Activated CD8-positive, alpha-beta memory T cell treated with anti-CD3 and anti-CD28 coated beads, Interleukin-2, amount 10 ng/mL, durations not matched to agents 7 days and 5 days (primary cell): Measurements from ENCODE around the gene DSCAM. TPM values are rescaled to one million over a fixed set of nuclear protein-coding genes. Genes with fewer than 3 reads are reported as not detected.

Source experiments
- ATAC-seq: fragments of 150-1000 bp; cut with Tn5 transposase; one replicate; pipeline ENCODE4 v1.10.0; 2021; ENCODE audit warnings: moderate library complexity
- CTCF ChIA-PET: fragments of 350-600 bp; sonication (Branson Sonifier 250); formaldehyde crosslinking; loops from one replicate; lab custom pipeline; 2021; ENCODE audit warnings: antibody characterized with exemption; lab: Charles Lee
- DNase-seq: peaks from one replicate; pipeline ENCODE4 v3.0.0-alpha.2; 2020
- H3K27ac Mint-ChIP-seq: one replicate; pipeline ENCODE4 v1.8.0; 2021; ENCODE audit warnings: mild to moderate bottlenecking, mixed read lengths
- H3K27me3 Mint-ChIP-seq: one replicate; pipeline ENCODE4 v1.8.0; 2021; ENCODE audit warnings: mixed read lengths
- H3K36me3 Mint-ChIP-seq: one replicate; pipeline ENCODE4 v1.8.0; 2021; ENCODE audit warnings: mild to moderate bottlenecking, mixed read lengths
- H3K4me1 Mint-ChIP-seq: one replicate; pipeline ENCODE4 v1.8.0; 2021; ENCODE audit warnings: mixed read lengths
- H3K4me3 Mint-ChIP-seq: one replicate; pipeline ENCODE4 v1.8.0; 2021; ENCODE audit warnings: mild to moderate bottlenecking, moderate library complexity, mixed read lengths
- H3K9me3 Mint-ChIP-seq: one replicate; pipeline ENCODE4 v1.8.0; 2022; ENCODE audit warnings: low read depth, mixed read lengths
- total RNA-seq, 2 experiments: library from RNA; stranded (reverse); gene quantifications; one replicate each; pipeline ENCODE4 v1.2.3, GENCODE V29; 2021

DSCAM gene
- total RNA-seq, 2 experiments from 2014 or later = not detected

- H3K4me1 Mint-ChIP-seq = no peaks in the 10 kb centered on the region
- no peak for ATAC-seq
- peaks cover 11% of the 10 kb centered on the region for H3K9me3 Mint-ChIP-seq
- H3K27ac Mint-ChIP-seq = no peak overlapping the region
- no peak for DNase-seq
- CTCF ChIA-PET = no interaction called here
- H3K4me3 Mint-ChIP-seq = no peak overlapping the region
- H3K27me3 Mint-ChIP-seq = no peaks in the 10 kb centered on the region
- no peaks in the 10 kb centered on the region for H3K36me3 Mint-ChIP-seq
Observed at GRCh38 chr21:40080385-40080784, 766.6 kb downstream of the DSCAM start.

GRCh38 chr21:40074710-40075109 lies 772.2 kb downstream of the DSCAM start:
- H3K27ac Mint-ChIP-seq = no peak overlapping the region
- no peaks in the 10 kb centered on the region for H3K4me1 Mint-ChIP-seq
- H3K4me3 Mint-ChIP-seq = no peak overlapping the region
- ATAC-seq (no peak), DNase-seq (no peak)
- no peaks in the 10 kb centered on the region for H3K36me3 Mint-ChIP-seq
- CTCF ChIA-PET = no interaction called here
- no peaks in the 10 kb centered on the region for H3K27me3 Mint-ChIP-seq
- peaks cover 8% of the 10 kb centered on the region for H3K9me3 Mint-ChIP-seq

GRCh38 chr21:40074198-40074597 lies 772.8 kb downstream of the DSCAM start:
- no peaks in the 10 kb centered on the region for H3K4me1 Mint-ChIP-seq
- no peak overlapping the region for H3K4me3 Mint-ChIP-seq
- ATAC-seq = no peak
- H3K36me3 Mint-ChIP-seq = no peaks in the 10 kb centered on the region
- H3K9me3 Mint-ChIP-seq = peaks cover 6% of the 10 kb centered on the region
- no peaks in the 10 kb centered on the region for H3K27me3 Mint-ChIP-seq
- DNase-seq = no peak
- CTCF ChIA-PET = no interaction called here
- H3K27ac Mint-ChIP-seq = no peak overlapping the region

- H3K4me1 Mint-ChIP-seq = no peaks in the 10 kb centered on the region
- DNase-seq = no peak
- no peak overlapping the region for H3K27ac Mint-ChIP-seq
- H3K27me3 Mint-ChIP-seq = no peaks in the 10 kb centered on the region
- CTCF ChIA-PET = no interaction called here
- H3K4me3 Mint-ChIP-seq = no peak overlapping the region
- peaks cover 4% of the 10 kb centered on the region for H3K9me3 Mint-ChIP-seq
- no peaks in the 10 kb centered on the region for H3K36me3 Mint-ChIP-seq
- ATAC-seq = no peak
Observed at GRCh38 chr21:40073642-40074041, 773.3 kb downstream of the DSCAM start.

- CTCF ChIA-PET = no interaction called here
- Mint-ChIP-seq H3K27me3 (no peaks in the 10 kb centered on the region), H3K4me3 (no peak overlapping the region), H3K9me3 (peaks cover 4% of the 10 kb centered on the region), H3K4me1 (no peaks in the 10 kb centered on the region), H3K36me3 (no peaks in the 10 kb centered on the region), H3K27ac (no peak overlapping the region)
- no peak for DNase-seq
- ATAC-seq = no peak
Observed at GRCh38 chr21:40070871-40071270, 776.1 kb downstream of the DSCAM start.

GRCh38 chr21:40067751-40068150 lies 779.2 kb downstream of the DSCAM start:
- no peak for ATAC-seq
- H3K9me3 Mint-ChIP-seq = peaks cover under 1% of the 10 kb centered on the region
- H3K27me3 Mint-ChIP-seq = no peaks in the 10 kb centered on the region
- H3K27ac Mint-ChIP-seq = no peak overlapping the region
- CTCF ChIA-PET = no interaction called here
- H3K4me1 Mint-ChIP-seq = no peaks in the 10 kb centered on the region
- no peaks in the 10 kb centered on the region for H3K36me3 Mint-ChIP-seq
- no peak overlapping the region for H3K4me3 Mint-ChIP-seq
- DNase-seq = no peak

- Mint-ChIP-seq H3K27me3 (no peaks in the 10 kb centered on the region), H3K4me1 (no peaks in the 10 kb centered on the region), H3K4me3 (no peak overlapping the region), H3K27ac (no peak overlapping the region), H3K36me3 (no peaks in the 10 kb centered on the region), H3K9me3 (peaks cover 2% of the 10 kb centered on the region)
- CTCF ChIA-PET = no interaction called here
- DNase-seq = no peak
- no peak for ATAC-seq
Observed at GRCh38 chr21:40066221-40066620, 780.7 kb downstream of the DSCAM start.

GRCh38 chr21:40060083-40060677 lies 786.8 kb downstream of the DSCAM start:
- Mint-ChIP-seq H3K36me3 (no peaks in the 10 kb centered on the region), H3K9me3 (peaks cover 4% of the 10 kb centered on the region), H3K4me1 (no peaks in the 10 kb centered on the region), H3K27ac (no peak overlapping the region), H3K27me3 (no peaks in the 10 kb centered on the region), H3K4me3 (no peak overlapping the region)
- CTCF ChIA-PET = no interaction called here
- ATAC-seq (no peak), DNase-seq (no peak)

GRCh38 chr21:40057331-40057730 lies 789.6 kb downstream of the DSCAM start:
- no peaks in the 10 kb centered on the region for H3K36me3 Mint-ChIP-seq
- H3K27me3 Mint-ChIP-seq = no peaks in the 10 kb centered on the region
- no peak overlapping the region for H3K4me3 Mint-ChIP-seq
- H3K27ac Mint-ChIP-seq = no peak overlapping the region
- peaks cover 3% of the 10 kb centered on the region for H3K9me3 Mint-ChIP-seq
- no peak for ATAC-seq
- CTCF ChIA-PET = no interaction called here
- no peaks in the 10 kb centered on the region for H3K4me1 Mint-ChIP-seq
- no peak for DNase-seq

GRCh38 chr21:40056031-40056430 lies 790.9 kb downstream of the DSCAM start:
- H3K36me3 Mint-ChIP-seq = no peaks in the 10 kb centered on the region
- H3K4me1 Mint-ChIP-seq = no peaks in the 10 kb centered on the region
- ATAC-seq (no peak), DNase-seq (no peak)
- peaks cover 5% of the 10 kb centered on the region for H3K9me3 Mint-ChIP-seq
- CTCF ChIA-PET = no interaction called here
- H3K27me3 Mint-ChIP-seq = no peaks in the 10 kb centered on the region
- no peak overlapping the region for H3K27ac Mint-ChIP-seq
- no peak overlapping the region for H3K4me3 Mint-ChIP-seq

- Mint-ChIP-seq H3K9me3 (peaks cover 3% of the 10 kb centered on the region), H3K4me3 (no peak overlapping the region), H3K27me3 (no peaks in the 10 kb centered on the region), H3K36me3 (no peaks in the 10 kb centered on the region), H3K4me1 (no peaks in the 10 kb centered on the region), H3K27ac (no peak overlapping the region)
- DNase-seq (no peak), ATAC-seq (no peak)
- CTCF ChIA-PET = no interaction called here
Observed at GRCh38 chr21:40054403-40054802, 792.6 kb downstream of the DSCAM start.

- H3K4me1 Mint-ChIP-seq = no peaks in the 10 kb centered on the region
- peaks cover 5% of the 10 kb centered on the region for H3K9me3 Mint-ChIP-seq
- H3K36me3 Mint-ChIP-seq = no peaks in the 10 kb centered on the region
- H3K27ac Mint-ChIP-seq = no peak overlapping the region
- no peak overlapping the region for H3K4me3 Mint-ChIP-seq
- CTCF ChIA-PET = interaction anchor here (1.6 kb wide), 1 partner anchor 10 kb away, joined by 3 read pairs; no protein-coding TSS in a partner anchor
- ATAC-seq = no peak
- no peak for DNase-seq
- H3K27me3 Mint-ChIP-seq = no peaks in the 10 kb centered on the region
Observed at GRCh38 chr21:40053007-40053406, 794.0 kb downstream of the DSCAM start.

- Mint-ChIP-seq H3K9me3 (peaks cover 5% of the 10 kb centered on the region), H3K4me1 (no peaks in the 10 kb centered on the region), H3K4me3 (no peak overlapping the region), H3K27me3 (no peaks in the 10 kb centered on the region), H3K36me3 (no peaks in the 10 kb centered on the region), H3K27ac (no peak overlapping the region)
- ATAC-seq (no peak), DNase-seq (no peak)
- CTCF ChIA-PET = interaction anchor here (1.6 kb wide), 1 partner anchor 10 kb away, joined by 3 read pairs; no protein-coding TSS in a partner anchor
Observed at GRCh38 chr21:40052276-40052675, 794.7 kb downstream of the DSCAM start.

- H3K27me3 Mint-ChIP-seq = no peaks in the 10 kb centered on the region
- DNase-seq (no peak), ATAC-seq (no peak)
- H3K4me3 Mint-ChIP-seq = no peak overlapping the region
- H3K4me1 Mint-ChIP-seq = no peaks in the 10 kb centered on the region
- H3K36me3 Mint-ChIP-seq = no peaks in the 10 kb centered on the region
- peaks cover 5% of the 10 kb centered on the region for H3K9me3 Mint-ChIP-seq
- H3K27ac Mint-ChIP-seq = no peak overlapping the region
- CTCF ChIA-PET = no interaction called here
Observed at GRCh38 chr21:40051801-40052200, 795.2 kb downstream of the DSCAM start.

GRCh38 chr21:40049931-40050290 lies 797.0 kb downstream of the DSCAM start:
- Mint-ChIP-seq H3K27me3 (no peaks in the 10 kb centered on the region), H3K27ac (no peak overlapping the region), H3K4me1 (no peaks in the 10 kb centered on the region), H3K36me3 (no peaks in the 10 kb centered on the region), H3K4me3 (no peak overlapping the region), H3K9me3 (peaks cover 5% of the 10 kb centered on the region)
- ATAC-seq (no peak), DNase-seq (no peak)
- CTCF ChIA-PET = no interaction called here
